Right renal cortex interstitium (tissue), 3 donors: Measurements from ENCODE around the gene MATK. TPM values are rescaled to one million over a fixed set of nuclear protein-coding genes. Genes with fewer than 3 reads are reported as not detected.

Source experiments
- polyA plus RNA-seq, 3 donors: library from polyadenylated mRNA; unstranded; fragments of 120-200 nt; gene quantifications; one replicate each; pipeline ENCODE4 v1.2.1, GENCODE V29; 2013; ENCODE audit not compliant: insufficient read length in 3 of 3

Gene MATK
- polyA plus RNA-seq, 3 donors: 0.93 to 1.4 (median 1.0) TPM

Other genes starting within 250 kb of the MATK start
- 1 to 10 TPM; 3.5 to 5.0 (median 4.3) TPM for gene TEKTIP1, start 247.2 kb downstream of the MATK start, polyA plus RNA-seq
- gene MFSD12, start 228.8 kb downstream of the MATK start, polyA plus RNA-seq: 10 to 100 TPM; 47.2 to 53.4 (median 48.2) TPM
- 10 to 100 TPM; 63.7 to 75.9 (median 64.9) TPM for gene HMG20B, start 213.4 kb downstream of the MATK start, polyA plus RNA-seq
- gene GIPC3, start 200.9 kb downstream of the MATK start, polyA plus RNA-seq: 1 to 10 TPM; 1.9 to 3.1 (median 2.8) TPM
- 1 to 10 TPM; 2.1 to 2.6 (median 2.3) TPM for gene TBXA2R, start 179.5 kb downstream of the MATK start, polyA plus RNA-seq
- 10 to 100 TPM; 17.8 to 19.3 (median 18.6) TPM for gene CACTIN, start 159.6 kb downstream of the MATK start, polyA plus RNA-seq
- 10 to 100 TPM; 16.9 to 19.5 (median 19.3) TPM for gene PIP5K1C, start 85.9 kb downstream of the MATK start, polyA plus RNA-seq
- 1 to 10 TPM; 6.5 to 9.4 (median 9.1) TPM for gene TJP3, start 78.0 kb downstream of the MATK start, polyA plus RNA-seq
- 10 to 100 TPM; 10.3 to 11.6 (median 11.3) TPM for gene APBA3, start 24.7 kb downstream of the MATK start, polyA plus RNA-seq
- 10 to 100 TPM; 30.5 to 31.9 (median 30.5) TPM for gene MRPL54, start 23.7 kb downstream of the MATK start, polyA plus RNA-seq
- gene RAX2, start 14.2 kb downstream of the MATK start, polyA plus RNA-seq: not detected
- gene ZFR2, start 82.7 kb upstream of the MATK start, polyA plus RNA-seq: 1 to 10 TPM; 1.3 to 2.0 (median 1.5) TPM
- gene ATCAY, start 94.3 kb upstream of the MATK start, polyA plus RNA-seq: under 1 TPM; 0.18 to 0.46 (median 0.18) TPM
- gene NMRK2, start 146.7 kb upstream of the MATK start, polyA plus RNA-seq: under 1 TPM; 0.14 to 0.50 (median 0.27) TPM
- 10 to 100 TPM; 30.9 to 37.3 (median 30.9) TPM for gene DAPK3, start 184.7 kb upstream of the MATK start, polyA plus RNA-seq
- gene EEF2, start 199.1 kb upstream of the MATK start, polyA plus RNA-seq: 1,000 to 10,000 TPM; 1,409 to 1,651 (median 1,477) TPM
- gene PIAS4, start 221.4 kb upstream of the MATK start, polyA plus RNA-seq: 10 to 100 TPM; 25.2 to 34.8 (median 29.6) TPM